GM23338 (cell line): ENCODE results near the gene ANKRD63. TPM values are rescaled to one million over a fixed set of nuclear protein-coding genes. Genes with fewer than 3 reads are reported as not detected.

ENCODE experiments used
- ATAC-seq: fragments of 200-7000 bp; cut with Tn5 transposase; 3 replicates; pipeline ENCODE4 v1.9.1; 2020
- DNase-seq: peaks from one replicate; pipeline ENCODE4 v3.0.0-alpha.2; 2015; ENCODE audit warnings: low spot score
- H2AFZ ChIP-seq: fragments of 200-600 bp; sonication (generic); 2 replicates; pipeline ENCODE4 v1.8.0; 2016; ENCODE audit warnings: antibody characterized with exemption, mild to moderate bottlenecking, moderate library complexity
- H3F3A ChIP-seq: fragments of 200-600 bp; sonication (generic); replicated peaks from 2 replicates; pipeline ENCODE4 v1.8.0; 2017; ENCODE audit warnings: antibody characterized with exemption, mixed run types, low read depth
- H3K27ac ChIP-seq: fragments of 200-600 bp; sonication (generic); 2 replicates; pipeline ENCODE4 v1.6.1; 2016; ENCODE audit warnings: low read depth
- H3K27me3 ChIP-seq: fragments of 200-600 bp; sonication (generic); 2 replicates; pipeline ENCODE4 v1.8.0; 2016; ENCODE audit warnings: mild to moderate bottlenecking, mixed run types, moderate library complexity; ENCODE audit not compliant: insufficient read depth
- H3K36me3 ChIP-seq: fragments of 200-600 bp; sonication (generic); 2 replicates; pipeline ENCODE4 v1.8.0; 2016; ENCODE audit warnings: mild to moderate bottlenecking; ENCODE audit not compliant: insufficient read depth
- H3K4me1 ChIP-seq: fragments of 200-600 bp; sonication (generic); 2 replicates; pipeline ENCODE4 v1.8.0; 2016; ENCODE audit warnings: mild to moderate bottlenecking, moderate library complexity; ENCODE audit not compliant: insufficient read depth
- H3K4me2 ChIP-seq: fragments of 200-600 bp; sonication (generic); 2 replicates; pipeline ENCODE4 v1.7.1; 2017; ENCODE audit warnings: mixed run types
- H3K4me3 ChIP-seq: fragments of 200-600 bp; sonication (generic); 2 replicates; pipeline ENCODE4 v1.6.1; 2016; ENCODE audit warnings: mixed run types
- H3K79me2 ChIP-seq: fragments of 200-600 bp; sonication (generic); replicated peaks from 2 replicates; pipeline ENCODE4 v1.8.0; 2017; ENCODE audit warnings: mild to moderate bottlenecking; ENCODE audit not compliant: insufficient read depth
- H3K9me2 ChIP-seq: fragments of 200-600 bp; sonication (generic); 2 replicates; pipeline ENCODE4 v1.8.0; 2017; ENCODE audit not compliant: insufficient read depth
- H4K20me1 ChIP-seq: fragments of 200-600 bp; sonication (generic); replicated peaks from 2 replicates; pipeline ENCODE4 v1.8.0; 2017; ENCODE audit warnings: mild to moderate bottlenecking; ENCODE audit not compliant: insufficient read depth
- H3K27ac Mint-ChIP-seq: 2 replicates; pipeline ENCODE4 v1.8.0; 2020; ENCODE audit warnings: inconsistent platforms, mild to moderate bottlenecking, moderate library complexity, mixed read lengths
- H3K27me3 Mint-ChIP-seq: 3 replicates; pipeline ENCODE4 v1.8.0; 2022; ENCODE audit warnings: low read depth, mild to moderate bottlenecking, moderate library complexity, mixed read lengths, inconsistent platforms; ENCODE audit not compliant: insufficient read depth, poor library complexity
- H3K36me3 Mint-ChIP-seq: 3 replicates; pipeline ENCODE4 v1.8.0; 2021; ENCODE audit warnings: low read depth, mild to moderate bottlenecking, inconsistent platforms, moderate library complexity, mixed read lengths
- H3K4me1 Mint-ChIP-seq: 3 replicates; pipeline ENCODE4 v1.8.0; 2020; ENCODE audit warnings: mild to moderate bottlenecking, inconsistent platforms, mixed read lengths
- H3K4me3 Mint-ChIP-seq: 3 replicates; pipeline ENCODE4 v1.8.0; 2021; ENCODE audit warnings: moderate library complexity, mild to moderate bottlenecking, inconsistent platforms, mixed read lengths
- H3K9me3 Mint-ChIP-seq: 3 replicates; pipeline ENCODE4 v1.8.0; 2020; ENCODE audit warnings: moderate library complexity, mild to moderate bottlenecking, inconsistent platforms, mixed read lengths
- EZH2phosphoT487 ChIP-seq: fragments of 200-600 bp; sonication (generic); IDR thresholded peaks from one replicate; pipeline ENCODE4 v1.8.1; 2018; ENCODE audit warnings: antibody characterized with exemption; ENCODE audit not compliant: unreplicated experiment
- JUNB ChIP-seq: IDR thresholded peaks from one replicate; pipeline ENCODE4 v1.6.1; 2016; ENCODE audit warnings: antibody characterized with exemption; ENCODE audit not compliant: unreplicated experiment
- NANOG ChIP-seq: IDR thresholded peaks from 2 replicates; pipeline ENCODE4 v1.6.1; 2016; ENCODE audit warnings: antibody characterized with exemption, borderline replicate concordance
- REST ChIP-seq: IDR thresholded peaks from one replicate; pipeline ENCODE4 v1.6.1; 2018; ENCODE audit warnings: antibody characterized with exemption; ENCODE audit not compliant: unreplicated experiment
- ZNF114 ChIP-seq: fragments of 250-450 bp; sonication (Bioruptor Pico); IDR thresholded peaks from 2 replicates; pipeline ENCODE4 v1.5.0; 2020; ENCODE audit warnings: mild to moderate bottlenecking, moderate library complexity
- ZNF331 ChIP-seq: fragments of 250-450 bp; sonication (Bioruptor Pico); IDR thresholded peaks from 2 replicates; pipeline ENCODE4 v1.5.0; 2020; ENCODE audit warnings: low read depth, mild to moderate bottlenecking, moderate library complexity
- polyA plus RNA-seq: library from polyadenylated mRNA; unstranded; fragments of >200 nt; fragmentation: Nextera tagmentation; extraction: Ambion mirVana; gene quantifications from 2 replicates; pipeline ENCODE4 v1.2.1, GENCODE V29; 2016
- total RNA-seq: library from RNA; depleted of rRNA; stranded (reverse); fragments of >200 nt; shearing (Covaris generic); gene quantifications from 2 replicates; pipeline ENCODE4 v1.2.3, GENCODE V29; 2014
- TF ChIP-seq, protein P1 (sequence below): fragments of 250-450 bp; sonication (Bioruptor Pico); IDR thresholded peaks from 2 replicates; pipeline ENCODE4 v1.5.0; 2020; ENCODE audit warnings: mild to moderate bottlenecking, moderate library complexity

The ANKRD63 gene
- total and polyA plus RNA-seq, 2 experiments from 2014 or later: 0.59 TPM; not detected in 1

DNA sequence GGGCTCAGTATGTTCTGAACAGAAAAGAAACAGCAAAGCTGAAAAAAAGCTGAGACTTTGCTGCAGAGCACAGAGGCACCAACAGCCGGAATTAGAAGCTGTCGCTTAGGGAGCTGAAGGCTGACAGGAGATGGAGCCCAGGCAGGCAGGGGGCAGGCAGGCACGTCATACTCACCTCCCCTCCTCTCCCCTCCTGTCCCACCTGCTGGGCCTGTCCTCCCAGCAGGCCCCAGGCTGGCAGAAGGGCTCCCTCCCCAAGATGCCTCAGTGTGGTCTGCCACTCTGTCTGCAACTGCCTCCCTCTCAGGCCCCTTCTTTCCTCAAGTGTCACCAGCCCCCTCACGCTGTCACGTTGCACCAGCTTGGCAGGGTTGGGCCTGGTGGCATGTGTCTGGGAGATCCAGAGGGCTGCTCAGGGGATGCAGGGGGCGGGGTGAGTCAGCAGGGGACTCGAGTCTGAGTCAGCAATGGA, 3.2 kb upstream of the ANKRD63 start:
- H3K4me1 ChIP-seq: peaks cover 25% of the 10 kb centered on the region
- H3K36me3 Mint-ChIP-seq: peaks cover 2% of the 10 kb centered on the region; the same call in 1 of the 3 replicates
- DNase-seq: no peak
- H3K79me2 ChIP-seq: no peaks in the 10 kb centered on the region
- no peak overlapping the region for H3K4me3 Mint-ChIP-seq
- H3K4me2 ChIP-seq: 0 out of 2 replicates have a peak overlapping the region, but pooled peaks have one; percentile 40
- no peak overlapping the region for H3K4me3 ChIP-seq
- H3K27ac Mint-ChIP-seq: no peak overlapping the region
- peaks cover 45% of the 10 kb centered on the region for H3K4me1 Mint-ChIP-seq
- no peaks in the 10 kb centered on the region for H3K9me2 ChIP-seq
- peaks cover 61% of the 10 kb centered on the region for H3K27me3 Mint-ChIP-seq
- no peak overlapping the region for H2AFZ ChIP-seq
- H4K20me1 ChIP-seq: no peaks in the 10 kb centered on the region
- H3K27me3 ChIP-seq: peaks cover 83% of the 10 kb centered on the region
- peaks cover 13% of the 10 kb centered on the region; the same call in 1 of the 2 replicates for H3F3A ChIP-seq
- no peak overlapping the region for H3K27ac ChIP-seq
- H3K9me3 Mint-ChIP-seq: no peaks in the 10 kb centered on the region
- no peak for ATAC-seq
- TF ChIP-seq ZNF114 (CRISPR knock-in tag): no peak
- TF ChIP-seq NANOG: no peak
- no peak for TF ChIP-seq JUNB
- TF ChIP-seq, protein P1, sequence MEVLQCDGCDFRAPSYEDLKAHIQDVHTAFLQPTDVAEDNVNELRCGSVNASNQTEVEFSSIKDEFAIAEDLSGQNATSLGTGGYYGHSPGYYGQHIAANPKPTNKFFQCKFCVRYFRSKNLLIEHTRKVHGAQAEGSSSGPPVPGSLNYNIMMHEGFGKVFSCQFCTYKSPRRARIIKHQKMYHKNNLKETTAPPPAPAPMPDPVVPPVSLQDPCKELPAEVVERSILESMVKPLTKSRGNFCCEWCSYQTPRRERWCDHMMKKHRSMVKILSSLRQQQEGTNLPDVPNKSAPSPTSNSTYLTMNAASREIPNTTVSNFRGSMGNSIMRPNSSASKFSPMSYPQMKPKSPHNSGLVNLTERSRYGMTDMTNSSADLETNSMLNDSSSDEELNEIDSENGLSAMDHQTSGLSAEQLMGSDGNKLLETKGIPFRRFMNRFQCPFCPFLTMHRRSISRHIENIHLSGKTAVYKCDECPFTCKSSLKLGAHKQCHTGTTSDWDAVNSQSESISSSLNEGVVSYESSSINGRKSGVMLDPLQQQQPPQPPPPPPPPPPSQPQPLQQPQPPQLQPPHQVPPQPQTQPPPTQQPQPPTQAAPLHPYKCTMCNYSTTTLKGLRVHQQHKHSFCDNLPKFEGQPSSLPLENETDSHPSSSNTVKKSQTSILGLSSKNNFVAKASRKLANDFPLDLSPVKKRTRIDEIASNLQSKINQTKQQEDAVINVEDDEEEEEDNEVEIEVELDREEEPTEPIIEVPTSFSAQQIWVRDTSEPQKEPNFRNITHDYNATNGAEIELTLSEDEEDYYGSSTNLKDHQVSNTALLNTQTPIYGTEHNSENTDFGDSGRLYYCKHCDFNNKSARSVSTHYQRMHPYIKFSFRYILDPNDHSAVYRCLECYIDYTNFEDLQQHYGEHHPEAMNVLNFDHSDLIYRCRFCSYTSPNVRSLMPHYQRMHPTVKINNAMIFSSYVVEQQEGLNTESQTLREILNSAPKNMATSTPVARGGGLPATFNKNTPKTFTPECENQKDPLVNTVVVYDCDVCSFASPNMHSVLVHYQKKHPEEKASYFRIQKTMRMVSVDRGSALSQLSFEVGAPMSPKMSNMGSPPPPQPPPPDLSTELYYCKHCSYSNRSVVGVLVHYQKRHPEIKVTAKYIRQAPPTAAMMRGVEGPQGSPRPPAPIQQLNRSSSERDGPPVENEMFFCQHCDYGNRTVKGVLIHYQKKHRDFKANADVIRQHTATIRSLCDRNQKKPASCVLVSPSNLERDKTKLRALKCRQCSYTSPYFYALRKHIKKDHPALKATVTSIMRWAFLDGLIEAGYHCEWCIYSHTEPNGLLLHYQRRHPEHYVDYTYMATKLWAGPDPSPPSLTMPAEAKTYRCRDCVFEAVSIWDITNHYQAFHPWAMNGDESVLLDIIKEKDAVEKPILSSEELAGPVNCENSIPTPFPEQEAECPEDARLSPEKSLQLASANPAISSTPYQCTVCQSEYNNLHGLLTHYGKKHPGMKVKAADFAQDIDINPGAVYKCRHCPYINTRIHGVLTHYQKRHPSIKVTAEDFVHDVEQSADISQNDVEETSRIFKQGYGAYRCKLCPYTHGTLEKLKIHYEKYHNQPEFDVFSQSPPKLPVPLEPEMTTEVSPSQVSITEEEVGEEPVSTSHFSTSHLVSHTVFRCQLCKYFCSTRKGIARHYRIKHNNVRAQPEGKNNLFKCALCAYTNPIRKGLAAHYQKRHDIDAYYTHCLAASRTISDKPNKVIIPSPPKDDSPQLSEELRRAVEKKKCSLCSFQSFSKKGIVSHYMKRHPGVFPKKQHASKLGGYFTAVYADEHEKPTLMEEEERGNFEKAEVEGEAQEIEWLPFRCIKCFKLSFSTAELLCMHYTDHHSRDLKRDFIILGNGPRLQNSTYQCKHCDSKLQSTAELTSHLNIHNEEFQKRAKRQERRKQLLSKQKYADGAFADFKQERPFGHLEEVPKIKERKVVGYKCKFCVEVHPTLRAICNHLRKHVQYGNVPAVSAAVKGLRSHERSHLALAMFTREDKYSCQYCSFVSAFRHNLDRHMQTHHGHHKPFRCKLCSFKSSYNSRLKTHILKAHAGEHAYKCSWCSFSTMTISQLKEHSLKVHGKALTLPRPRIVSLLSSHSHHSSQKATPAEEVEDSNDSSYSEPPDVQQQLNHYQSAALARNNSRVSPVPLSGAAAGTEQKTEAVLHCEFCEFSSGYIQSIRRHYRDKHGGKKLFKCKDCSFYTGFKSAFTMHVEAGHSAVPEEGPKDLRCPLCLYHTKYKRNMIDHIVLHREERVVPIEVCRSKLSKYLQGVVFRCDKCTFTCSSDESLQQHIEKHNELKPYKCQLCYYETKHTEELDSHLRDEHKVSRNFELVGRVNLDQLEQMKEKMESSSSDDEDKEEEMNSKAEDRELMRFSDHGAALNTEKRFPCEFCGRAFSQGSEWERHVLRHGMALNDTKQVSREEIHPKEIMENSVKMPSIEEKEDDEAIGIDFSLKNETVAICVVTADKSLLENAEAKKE (CRISPR knock-in tag): no peak
- H3K36me3 ChIP-seq: no peaks in the 10 kb centered on the region

DNA sequence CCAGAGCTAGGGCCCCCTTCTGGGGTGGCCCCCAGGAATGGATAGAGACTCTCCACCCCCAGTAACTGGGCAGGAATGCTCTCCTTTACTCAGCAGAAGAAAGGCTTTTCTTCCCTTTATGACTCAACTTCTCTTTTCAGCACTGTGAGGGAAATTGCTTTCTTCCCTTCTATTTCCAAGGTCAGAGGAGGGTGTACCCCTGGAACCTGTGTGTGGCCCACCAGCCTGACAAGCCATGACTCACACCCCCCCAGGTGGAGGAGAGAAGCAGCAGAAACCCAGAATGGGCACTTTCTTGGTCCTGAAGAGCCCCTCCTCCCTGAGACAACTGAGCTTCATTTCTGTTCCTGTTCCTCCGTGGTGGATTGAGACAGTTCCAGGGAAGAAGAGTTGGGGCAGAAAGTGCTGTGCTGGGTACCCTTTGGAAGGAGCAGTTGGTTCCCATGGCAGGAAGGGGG, 2.7 kb upstream of the ANKRD63 start:
- H3K27ac ChIP-seq: no peak overlapping the region
- no peaks in the 10 kb centered on the region for H4K20me1 ChIP-seq
- H3K36me3 Mint-ChIP-seq: peaks cover 2% of the 10 kb centered on the region; the same call in 1 of the 3 replicates
- H3K27me3 ChIP-seq: peaks cover 84% of the 10 kb centered on the region
- H3K36me3 ChIP-seq: no peaks in the 10 kb centered on the region
- H3K9me3 Mint-ChIP-seq: no peaks in the 10 kb centered on the region
- no peak overlapping the region for H3K4me3 ChIP-seq
- no peaks in the 10 kb centered on the region for H3K9me2 ChIP-seq
- no peaks in the 10 kb centered on the region for H3K79me2 ChIP-seq
- H3K4me3 Mint-ChIP-seq: no peak overlapping the region
- H2AFZ ChIP-seq: no peak overlapping the region
- ATAC-seq: no peak
- no peak for DNase-seq
- H3K27ac Mint-ChIP-seq: no peak overlapping the region
- peaks cover 49% of the 10 kb centered on the region for H3K4me1 Mint-ChIP-seq
- peaks cover 29% of the 10 kb centered on the region for H3K4me1 ChIP-seq
- peaks cover 65% of the 10 kb centered on the region for H3K27me3 Mint-ChIP-seq
- peaks cover 18% of the 10 kb centered on the region; the same call in 1 of the 2 replicates for H3F3A ChIP-seq
- peak overlapping the region; percentile 40; the same call in 1 of the 2 replicates for H3K4me2 ChIP-seq
- no peak for TF ChIP-seq JUNB
- TF ChIP-seq ZNF331 (CRISPR knock-in tag): no peak
- TF ChIP-seq REST: no peak
- TF ChIP-seq EZH2phosphoT487: no peak
